ENCODE data around the gene SYT6.

The SYT6 gene, protein sequence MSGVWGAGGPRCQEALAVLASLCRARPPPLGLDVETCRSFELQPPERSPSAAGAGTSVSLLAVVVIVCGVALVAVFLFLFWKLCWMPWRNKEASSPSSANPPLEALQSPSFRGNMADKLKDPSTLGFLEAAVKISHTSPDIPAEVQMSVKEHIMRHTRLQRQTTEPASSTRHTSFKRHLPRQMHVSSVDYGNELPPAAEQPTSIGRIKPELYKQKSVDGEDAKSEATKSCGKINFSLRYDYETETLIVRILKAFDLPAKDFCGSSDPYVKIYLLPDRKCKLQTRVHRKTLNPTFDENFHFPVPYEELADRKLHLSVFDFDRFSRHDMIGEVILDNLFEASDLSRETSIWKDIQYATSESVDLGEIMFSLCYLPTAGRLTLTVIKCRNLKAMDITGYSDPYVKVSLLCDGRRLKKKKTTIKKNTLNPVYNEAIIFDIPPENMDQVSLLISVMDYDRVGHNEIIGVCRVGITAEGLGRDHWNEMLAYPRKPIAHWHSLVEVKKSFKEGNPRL

DNA sequence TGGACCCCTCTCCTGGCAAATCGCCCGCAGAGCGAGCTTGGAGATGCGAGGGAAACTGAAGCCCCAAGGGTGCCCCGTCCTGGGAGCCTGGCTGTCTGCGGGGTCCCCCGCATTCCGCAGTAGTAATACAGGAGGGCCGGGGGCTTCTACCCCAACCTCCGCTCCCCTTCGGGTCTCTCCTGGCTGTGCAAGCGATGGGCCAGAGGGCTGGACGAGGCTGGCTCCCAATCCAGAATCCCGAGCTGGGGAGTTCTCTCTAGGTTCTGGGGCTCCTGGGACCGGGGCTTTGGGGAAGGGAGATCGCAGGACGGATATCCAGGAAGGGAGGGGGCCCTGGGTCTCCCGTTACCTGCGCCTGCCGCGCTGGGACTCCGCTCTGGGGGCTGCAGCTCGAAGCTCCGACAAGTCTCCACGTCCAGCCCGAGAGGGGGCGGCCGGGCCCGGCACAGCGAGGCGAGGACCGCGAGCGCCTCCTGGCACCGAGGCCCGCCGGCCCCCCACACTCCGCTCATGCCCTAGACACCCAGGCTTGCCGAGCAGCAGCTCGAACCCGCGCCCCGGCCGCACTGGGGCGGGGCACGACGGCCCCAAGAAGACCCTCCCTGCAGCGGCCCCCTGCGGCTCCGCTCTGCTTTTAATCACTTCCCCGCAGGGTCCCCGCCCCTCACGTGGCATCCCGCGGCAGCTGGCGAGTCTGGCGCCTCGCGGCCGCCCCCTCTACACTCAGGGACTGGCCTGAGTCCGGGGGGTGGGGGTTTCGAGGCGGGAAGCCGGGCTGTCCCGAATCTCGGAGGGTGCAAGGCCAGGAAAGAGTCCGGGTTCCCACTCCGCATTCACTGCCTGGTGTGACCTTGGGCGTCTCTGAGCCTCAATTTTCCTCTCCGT, at the start of gene SYT6:
Gene SYT6, minus strand, starts transcription at position 609 of the 885 bp plus-strand sequence. Its CDS starts 97 bp downstream, at position 512.
- H3K4me3 ChIP-seq (ENCODE audit: low read length in 2 of 2): no peak within 1 kb of the TSS
- H3K27me3 ChIP-seq (ENCODE audit: control insufficient read depth in 2 of 2, insufficient read depth in 2 of 2, low read length in 2 of 2): peaks cover 58 to 70% of the 10 kb centered on the region in 2 donors
- no peak within 1 kb of the TSS for H3K9ac ChIP-seq (ENCODE audit: low read depth in 1 of 2, low read length in 2 of 2)

DNA sequence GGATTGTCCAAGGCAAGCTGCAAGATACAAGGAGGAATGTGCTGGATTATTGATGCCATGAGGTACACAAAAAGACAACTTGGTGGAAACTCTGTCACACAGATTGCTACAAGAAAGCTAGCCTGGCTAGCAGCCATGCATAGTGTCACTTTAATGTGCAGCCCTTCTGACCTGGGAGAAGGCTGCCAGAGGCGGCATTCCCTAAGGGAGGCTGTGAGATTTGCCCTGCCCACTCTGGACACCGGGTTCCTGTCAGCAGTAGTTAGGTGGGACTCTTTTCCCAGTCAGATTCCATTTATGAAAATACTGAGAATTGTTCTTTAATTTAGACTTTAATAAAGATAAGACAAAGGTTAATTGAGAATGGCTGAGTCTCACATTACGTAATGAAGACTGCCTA, 47.8 kb upstream of the SYT6 start:
- H3K9me3 ChIP-seq (ENCODE audit: control insufficient read depth in 2 of 2, low read length in 2 of 2): no peaks in the 10 kb centered on the region
- H3K27me3 ChIP-seq (ENCODE audit: control insufficient read depth in 2 of 2, insufficient read depth in 2 of 2, low read length in 2 of 2): peaks cover 3 to 10% of the 10 kb centered on the region in 2 donors
- no peaks in the 10 kb centered on the region for H3K4me1 ChIP-seq (ENCODE audit: control insufficient read depth in 2 of 2, insufficient read depth in 2 of 2, low read length in 2 of 2)
- H3K36me3 ChIP-seq (ENCODE audit: control insufficient read depth in 2 of 2, insufficient read depth in 2 of 2, low read length in 2 of 2): no peaks in the 10 kb centered on the region
- H3K4me3 ChIP-seq (ENCODE audit: low read length in 2 of 2): no peak overlapping the region
- no peak overlapping the region for H3K9ac ChIP-seq (ENCODE audit: low read depth in 1 of 2, low read length in 2 of 2)
- H3K27ac ChIP-seq (ENCODE audit: low read depth in 2 of 2, low read length in 2 of 2): no peak overlapping the region

More for the DNA sequence above, at the start of gene SYT6:
- no peak within 1 kb of the TSS for H3K27ac ChIP-seq (ENCODE audit: low read depth in 2 of 2, low read length in 2 of 2)
- no peaks in the 10 kb centered on the region for H3K36me3 ChIP-seq (ENCODE audit: control insufficient read depth in 2 of 2, insufficient read depth in 2 of 2, low read length in 2 of 2)
- H3K4me1 ChIP-seq (ENCODE audit: control insufficient read depth in 2 of 2, insufficient read depth in 2 of 2, low read length in 2 of 2): no peaks in the 10 kb centered on the region
- H3K9me3 ChIP-seq (ENCODE audit: control insufficient read depth in 2 of 2, low read length in 2 of 2): no peaks in the 10 kb centered on the region

DNA sequence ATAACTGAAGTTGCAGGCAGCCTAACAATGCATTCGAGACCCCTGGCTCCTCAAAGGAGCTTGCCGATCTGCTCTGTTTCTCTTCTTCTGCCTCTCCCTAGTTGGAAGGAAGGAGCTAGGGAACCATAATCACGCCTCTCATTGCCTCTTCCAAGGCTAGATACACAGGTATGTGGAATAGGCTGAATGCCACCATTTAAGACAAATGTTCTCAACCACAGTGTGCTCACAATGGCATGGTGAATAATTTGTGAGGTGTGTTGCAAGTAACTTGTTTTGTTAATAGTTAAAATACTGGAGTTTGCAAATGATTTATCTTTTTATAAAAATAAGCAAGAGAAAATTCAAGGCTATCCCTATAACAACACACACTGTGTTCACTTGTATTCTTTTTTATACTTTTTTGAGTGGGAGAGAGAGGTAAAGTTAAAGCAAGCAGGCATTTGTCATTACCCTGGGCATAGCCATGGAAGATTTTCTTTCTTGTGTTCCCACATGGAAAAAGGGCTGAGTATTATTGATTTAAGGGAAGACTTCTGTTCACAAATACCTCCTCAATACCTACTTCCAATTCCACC, 45.4 kb upstream of the SYT6 start:
- no peaks in the 10 kb centered on the region for H3K9me3 ChIP-seq (ENCODE audit: control insufficient read depth in 2 of 2, low read length in 2 of 2)
- no peak overlapping the region for H3K9ac ChIP-seq (ENCODE audit: low read depth in 1 of 2, low read length in 2 of 2)
- H3K4me1 ChIP-seq (ENCODE audit: control insufficient read depth in 2 of 2, insufficient read depth in 2 of 2, low read length in 2 of 2): no peaks in the 10 kb centered on the region
- H3K27ac ChIP-seq (ENCODE audit: low read depth in 2 of 2, low read length in 2 of 2): no peak overlapping the region
- H3K27me3 ChIP-seq (ENCODE audit: control insufficient read depth in 2 of 2, insufficient read depth in 2 of 2, low read length in 2 of 2): peaks cover 6 to 8% of the 10 kb centered on the region in 2 donors
- no peaks in the 10 kb centered on the region for H3K36me3 ChIP-seq (ENCODE audit: control insufficient read depth in 2 of 2, insufficient read depth in 2 of 2, low read length in 2 of 2)
- no peak overlapping the region for H3K4me3 ChIP-seq (ENCODE audit: low read length in 2 of 2)

DNA sequence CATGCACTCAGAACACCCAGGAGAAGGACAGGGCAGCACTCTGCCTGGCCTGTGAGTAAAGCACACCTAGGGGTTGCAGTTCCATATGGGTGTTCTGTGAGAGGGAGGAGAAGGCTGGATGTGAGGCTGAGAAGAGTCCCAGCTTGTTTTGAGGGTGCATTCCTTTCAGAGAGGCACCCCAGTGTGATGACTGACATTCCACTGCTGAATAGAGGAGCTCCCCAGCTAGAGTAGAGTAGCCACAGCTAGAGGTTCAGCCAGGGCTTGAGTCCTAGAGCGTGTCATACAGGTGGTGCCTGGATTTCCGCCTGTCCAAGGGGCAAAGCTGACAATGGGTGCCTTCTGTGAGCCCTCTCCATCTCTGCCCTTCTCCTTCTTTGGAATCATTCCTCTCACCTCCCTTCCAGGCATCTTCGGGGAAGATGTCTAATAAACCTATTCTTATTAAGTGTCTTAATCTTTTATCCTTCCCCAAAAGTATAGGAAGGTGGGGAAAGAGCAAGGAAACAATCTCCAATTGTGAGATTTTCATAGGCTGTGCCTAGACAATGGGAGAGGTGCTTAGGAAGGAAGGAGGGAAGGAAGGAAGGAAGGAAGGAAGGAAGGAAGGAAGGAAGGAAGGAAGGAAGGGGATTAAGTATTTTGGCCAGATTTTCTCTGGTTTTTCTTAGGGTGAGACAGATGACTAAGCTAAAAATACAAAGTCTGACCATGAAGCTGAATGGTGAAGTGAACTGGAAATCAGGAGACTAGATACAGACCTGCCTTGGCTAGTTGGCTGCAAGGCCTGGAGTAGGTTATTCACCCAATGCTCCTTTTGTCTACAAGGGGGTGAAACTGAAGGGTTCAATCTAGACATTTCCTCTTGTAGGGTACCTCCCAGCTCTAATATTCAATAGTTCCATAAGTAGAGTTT, 43.6 kb upstream of the SYT6 start:
- Histone ChIP-seq H3K27ac (ENCODE audit: low read depth in 2 of 2, low read length in 2 of 2) (no peak overlapping the region), H3K27me3 (ENCODE audit: control insufficient read depth in 2 of 2, insufficient read depth in 2 of 2, low read length in 2 of 2) (peaks cover 6 to 8% of the 10 kb centered on the region in 2 donors), H3K36me3 (ENCODE audit: control insufficient read depth in 2 of 2, insufficient read depth in 2 of 2, low read length in 2 of 2) (no peaks in the 10 kb centered on the region), H3K4me3 (ENCODE audit: low read length in 2 of 2) (no peak overlapping the region), H3K4me1 (ENCODE audit: control insufficient read depth in 2 of 2, insufficient read depth in 2 of 2, low read length in 2 of 2) (no peaks in the 10 kb centered on the region), H3K9ac (ENCODE audit: low read depth in 1 of 2, low read length in 2 of 2) (no peak overlapping the region), H3K9me3 (ENCODE audit: control insufficient read depth in 2 of 2, low read length in 2 of 2) (no peaks in the 10 kb centered on the region)

DNA sequence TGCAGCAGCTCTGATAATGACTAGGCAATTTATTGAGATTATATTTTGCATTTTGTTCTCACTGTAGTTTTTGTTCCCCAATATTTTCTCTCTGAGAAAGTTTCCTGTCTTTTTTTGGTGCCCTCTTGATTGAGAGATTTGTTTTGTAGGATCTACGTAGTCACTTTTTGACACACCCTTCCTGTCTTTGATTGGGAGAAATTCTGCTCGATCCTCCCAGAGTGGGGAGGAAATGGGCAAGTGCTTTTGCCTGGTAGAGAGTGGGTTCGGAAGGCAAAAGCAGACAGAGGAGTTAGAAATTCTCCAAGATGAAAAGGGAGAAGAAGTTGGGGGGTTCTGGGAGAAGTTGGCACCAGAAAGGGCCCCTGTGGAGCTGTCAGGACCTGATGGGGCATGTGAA, 42.1 kb upstream of the SYT6 start:
- no peak overlapping the region for H3K27ac ChIP-seq (ENCODE audit: low read depth in 2 of 2, low read length in 2 of 2)
- H3K9ac ChIP-seq (ENCODE audit: low read depth in 1 of 2, low read length in 2 of 2): no peak overlapping the region
- H3K4me1 ChIP-seq (ENCODE audit: control insufficient read depth in 2 of 2, insufficient read depth in 2 of 2, low read length in 2 of 2): no peaks in the 10 kb centered on the region
- no peaks in the 10 kb centered on the region for H3K9me3 ChIP-seq (ENCODE audit: control insufficient read depth in 2 of 2, low read length in 2 of 2)
- H3K36me3 ChIP-seq (ENCODE audit: control insufficient read depth in 2 of 2, insufficient read depth in 2 of 2, low read length in 2 of 2): no peaks in the 10 kb centered on the region
- peaks cover 6 to 8% of the 10 kb centered on the region in 2 donors for H3K27me3 ChIP-seq (ENCODE audit: control insufficient read depth in 2 of 2, insufficient read depth in 2 of 2, low read length in 2 of 2)
- no peak overlapping the region for H3K4me3 ChIP-seq (ENCODE audit: low read length in 2 of 2)

DNA sequence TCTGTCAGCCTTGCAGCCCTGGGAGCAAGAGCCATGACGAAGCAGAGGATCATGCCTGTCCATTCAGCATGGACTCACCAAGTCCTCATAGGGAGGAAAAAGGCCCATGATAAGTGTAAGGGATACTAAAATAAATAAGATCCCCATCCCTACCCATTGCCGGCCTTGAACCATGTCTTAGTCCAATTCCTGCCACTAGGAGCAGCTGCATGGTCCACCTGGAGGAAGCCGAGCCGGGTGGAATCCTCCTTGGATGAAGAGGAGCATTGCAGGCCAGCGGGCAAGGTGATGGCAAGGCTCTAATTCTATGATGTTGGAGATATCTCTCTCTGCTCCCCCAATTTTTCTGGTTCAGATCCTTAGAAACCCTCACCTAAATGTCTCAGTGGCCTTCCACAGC, 38.7 kb upstream of the SYT6 start:
- H3K4me1 ChIP-seq (ENCODE audit: control insufficient read depth in 2 of 2, insufficient read depth in 2 of 2, low read length in 2 of 2): no peaks in the 10 kb centered on the region
- no peaks in the 10 kb centered on the region for H3K9me3 ChIP-seq (ENCODE audit: control insufficient read depth in 2 of 2, low read length in 2 of 2)
- H3K27ac ChIP-seq (ENCODE audit: low read depth in 2 of 2, low read length in 2 of 2): no peak overlapping the region
- no peaks in the 10 kb centered on the region for H3K36me3 ChIP-seq (ENCODE audit: control insufficient read depth in 2 of 2, insufficient read depth in 2 of 2, low read length in 2 of 2)
- no peak overlapping the region for H3K4me3 ChIP-seq (ENCODE audit: low read length in 2 of 2)
- H3K27me3 ChIP-seq (ENCODE audit: control insufficient read depth in 2 of 2, insufficient read depth in 2 of 2, low read length in 2 of 2): peaks cover 3 to 4% of the 10 kb centered on the region in 2 donors
- no peak overlapping the region for H3K9ac ChIP-seq (ENCODE audit: low read depth in 1 of 2, low read length in 2 of 2)

DNA sequence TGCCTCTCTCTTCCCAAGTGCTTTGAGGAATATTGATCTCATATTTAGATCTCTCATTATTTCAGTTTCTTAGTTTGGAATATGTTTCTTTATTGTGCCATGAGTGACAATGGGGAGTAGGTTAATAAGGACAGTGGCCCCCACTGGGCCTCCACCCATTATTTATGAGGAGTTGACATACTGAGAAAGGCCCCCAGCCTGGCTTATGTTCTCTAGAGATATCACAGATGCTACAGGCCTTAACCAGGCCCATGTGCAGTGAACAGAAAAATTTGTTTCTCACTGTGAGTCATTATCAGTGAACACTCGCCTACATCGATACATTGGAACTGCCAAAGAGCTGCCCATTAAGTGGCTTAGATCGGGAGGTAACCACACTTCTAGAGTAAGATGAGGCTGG, 35.7 kb upstream of the SYT6 start:
- Histone ChIP-seq H3K4me1 (ENCODE audit: control insufficient read depth in 2 of 2, insufficient read depth in 2 of 2, low read length in 2 of 2) (no peaks in the 10 kb centered on the region), H3K4me3 (ENCODE audit: low read length in 2 of 2) (no peak overlapping the region), H3K36me3 (ENCODE audit: control insufficient read depth in 2 of 2, insufficient read depth in 2 of 2, low read length in 2 of 2) (no peaks in the 10 kb centered on the region), H3K9me3 (ENCODE audit: control insufficient read depth in 2 of 2, low read length in 2 of 2) (no peaks in the 10 kb centered on the region), H3K9ac (ENCODE audit: low read depth in 1 of 2, low read length in 2 of 2) (no peak overlapping the region), H3K27me3 (ENCODE audit: control insufficient read depth in 2 of 2, insufficient read depth in 2 of 2, low read length in 2 of 2) (no peaks in the 10 kb centered on the region), H3K27ac (ENCODE audit: low read depth in 2 of 2, low read length in 2 of 2) (no peak overlapping the region)

DNA sequence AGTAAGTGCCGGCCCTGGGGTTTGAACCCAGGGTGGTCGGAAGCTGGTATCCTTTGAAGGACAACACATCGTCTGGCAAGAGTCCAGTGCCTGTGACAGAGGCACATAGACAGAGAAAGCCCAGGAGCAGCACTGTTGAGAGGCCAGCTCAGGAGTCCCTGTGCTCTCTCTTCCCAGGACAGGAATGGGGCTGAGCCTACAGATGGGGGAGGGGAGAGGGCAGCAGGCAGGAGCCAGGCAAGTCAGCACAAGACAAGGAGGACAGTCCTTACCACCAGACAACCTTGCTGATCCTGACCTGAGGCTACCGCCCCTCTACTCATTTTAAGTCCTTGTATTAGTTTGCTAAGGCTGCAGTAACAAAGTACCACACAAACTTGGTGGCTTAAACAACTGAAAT, 27.7 kb upstream of the SYT6 start:
- Histone ChIP-seq H3K36me3 (ENCODE audit: control insufficient read depth in 2 of 2, insufficient read depth in 2 of 2, low read length in 2 of 2) (no peaks in the 10 kb centered on the region), H3K4me1 (ENCODE audit: control insufficient read depth in 2 of 2, insufficient read depth in 2 of 2, low read length in 2 of 2) (no peaks in the 10 kb centered on the region), H3K4me3 (ENCODE audit: low read length in 2 of 2) (no peak overlapping the region), H3K9ac (ENCODE audit: low read depth in 1 of 2, low read length in 2 of 2) (no peak overlapping the region), H3K27ac (ENCODE audit: low read depth in 2 of 2, low read length in 2 of 2) (no peak overlapping the region), H3K9me3 (ENCODE audit: control insufficient read depth in 2 of 2, low read length in 2 of 2) (no peaks in the 10 kb centered on the region), H3K27me3 (ENCODE audit: control insufficient read depth in 2 of 2, insufficient read depth in 2 of 2, low read length in 2 of 2) (no peaks in the 10 kb centered on the region)

DNA sequence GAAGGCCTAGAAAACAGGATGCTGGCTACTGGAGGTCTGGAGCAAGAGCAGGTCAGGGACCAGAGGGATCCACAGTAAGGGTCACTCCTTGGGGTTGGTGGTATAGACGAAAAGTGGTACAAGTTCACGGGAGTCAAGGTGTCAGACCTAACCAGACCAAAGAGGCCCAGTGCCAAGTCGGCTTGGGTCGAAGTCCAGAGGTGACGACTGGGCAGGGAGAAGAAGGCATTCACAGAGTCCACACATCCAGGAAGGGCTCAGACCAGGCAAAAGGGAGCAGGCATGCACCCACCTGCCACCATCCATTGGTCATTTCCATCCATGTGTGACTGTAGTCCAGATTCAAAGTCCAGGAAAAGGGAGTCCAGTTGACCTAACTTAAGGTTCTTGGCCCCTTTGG, 27.1 kb upstream of the SYT6 start:
- Histone ChIP-seq H3K27ac (ENCODE audit: low read depth in 2 of 2, low read length in 2 of 2) (no peak overlapping the region), H3K27me3 (ENCODE audit: control insufficient read depth in 2 of 2, insufficient read depth in 2 of 2, low read length in 2 of 2) (no peaks in the 10 kb centered on the region), H3K9me3 (ENCODE audit: control insufficient read depth in 2 of 2, low read length in 2 of 2) (no peaks in the 10 kb centered on the region), H3K4me3 (ENCODE audit: low read length in 2 of 2) (no peak overlapping the region), H3K4me1 (ENCODE audit: control insufficient read depth in 2 of 2, insufficient read depth in 2 of 2, low read length in 2 of 2) (no peaks in the 10 kb centered on the region), H3K36me3 (ENCODE audit: control insufficient read depth in 2 of 2, insufficient read depth in 2 of 2, low read length in 2 of 2) (no peaks in the 10 kb centered on the region), H3K9ac (ENCODE audit: low read depth in 1 of 2, low read length in 2 of 2) (no peak overlapping the region)

All from mucosa of rectum (tissue), 2 donors.